HS-27A (cell line): Measurements from ENCODE around the gene HOXA4.

ENCODE experiments used
- DNase-seq: peaks from one replicate; pipeline ENCODE4 v3.0.0-alpha.2; 2012; ENCODE audit warnings: low read depth, missing footprints

The HOXA4 gene

GRCh38 chr7:27158436-27159265 is 28.1 kb upstream of the HOXA4 start:
- no peak for DNase-seq

DNA sequence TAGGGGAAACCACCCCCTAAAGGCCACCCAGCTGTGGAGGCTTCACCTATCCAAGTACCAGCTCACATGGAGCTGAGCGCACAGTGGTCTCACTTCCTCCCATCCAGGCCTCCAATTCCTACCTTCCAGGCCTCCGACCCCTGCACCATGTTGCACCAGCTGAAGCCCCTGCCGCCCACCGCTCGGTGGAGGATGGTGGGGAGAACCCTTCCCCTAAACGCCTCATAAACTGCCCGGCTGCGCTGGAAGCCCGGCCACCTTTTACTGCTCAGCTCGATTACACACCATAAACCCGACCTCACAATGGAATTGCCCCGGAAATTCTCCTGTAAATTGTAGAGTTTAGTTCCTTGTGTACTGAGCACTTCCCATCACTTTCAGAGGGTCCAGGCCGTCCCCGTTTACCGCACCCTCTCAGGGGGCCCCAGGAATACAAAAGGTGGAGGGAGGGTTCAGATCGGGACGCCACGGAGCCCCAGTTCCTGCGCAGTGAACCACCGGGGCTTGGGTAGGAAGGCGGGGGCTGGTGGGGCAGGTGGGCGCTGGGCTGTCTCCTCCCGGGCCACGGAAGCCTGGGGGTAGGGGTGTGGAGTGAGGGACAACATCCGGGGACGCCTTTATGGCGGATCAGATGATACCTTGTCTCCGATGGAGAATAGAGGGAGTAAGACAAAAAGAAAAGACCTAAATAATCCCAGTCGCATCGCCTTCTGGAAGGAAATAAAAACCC is 27.3 kb upstream of the HOXA4 start:
- DNase-seq: no peak

DNA sequence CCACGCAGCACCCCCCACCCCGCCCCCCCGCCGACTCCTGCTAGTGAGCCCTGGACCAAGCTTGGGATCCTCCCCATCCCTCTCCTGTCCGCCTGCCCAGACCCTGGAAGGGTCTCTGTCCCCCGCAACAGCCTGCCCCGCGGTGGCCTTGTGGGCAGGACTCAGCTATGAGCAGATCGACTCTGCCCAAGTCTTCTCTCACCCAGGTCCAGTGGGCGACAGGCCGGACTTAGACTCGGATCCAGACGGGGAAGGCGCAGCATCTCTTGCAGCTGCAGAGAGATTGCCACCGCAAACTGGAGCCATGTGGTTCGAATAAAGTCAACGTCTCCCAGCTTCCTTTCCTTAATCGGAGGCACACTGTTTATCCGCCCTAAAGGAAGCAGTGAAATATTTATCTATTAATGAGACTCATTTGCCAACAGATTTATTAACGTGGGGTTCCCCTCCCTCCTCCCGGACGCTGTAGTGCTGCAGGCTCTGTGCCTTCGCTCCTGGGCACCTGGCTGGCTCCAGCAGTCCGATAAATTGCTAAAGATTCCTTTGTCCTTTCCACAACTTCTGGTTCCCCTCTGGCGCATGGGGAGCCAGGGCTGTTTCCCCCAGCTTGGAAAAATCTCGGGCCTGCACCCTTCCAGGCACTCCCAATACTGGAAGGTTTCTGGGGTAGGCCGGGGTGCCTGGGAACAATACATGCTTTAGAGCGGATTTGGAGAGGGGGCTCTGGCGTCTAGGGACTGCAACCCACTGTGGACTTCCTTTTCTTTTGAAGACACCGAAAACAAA is 26.6 kb upstream of the HOXA4 start:
- DNase-seq: no peak

GRCh38 chr7:27156508-27156898 is 25.9 kb upstream of the HOXA4 start, which contains the start of gene HOXA7:
HOXA7 (minus strand) TSS chr7:27156675; CDS start chr7:27156545, 130 bp downstream.
- no peak for DNase-seq

- DNase-seq: no peak
These were observed 25.4 kb upstream of the HOXA4 start for GRCh38 chr7:27155816-27156507.

GRCh38 chr7:27154901-27155815 is 24.6 kb upstream of the HOXA4 start:
- DNase-seq: no peak

- DNase-seq: no peak
These were observed 23.8 kb upstream of the HOXA4 start for GRCh38 chr7:27154369-27154768.

- DNase-seq: no peak
These were observed 23.0 kb upstream of the HOXA4 start for GRCh38 chr7:27153526-27153925.

GRCh38 chr7:27152816-27153442 is 22.4 kb upstream of the HOXA4 start:
- no peak for DNase-seq

DNA sequence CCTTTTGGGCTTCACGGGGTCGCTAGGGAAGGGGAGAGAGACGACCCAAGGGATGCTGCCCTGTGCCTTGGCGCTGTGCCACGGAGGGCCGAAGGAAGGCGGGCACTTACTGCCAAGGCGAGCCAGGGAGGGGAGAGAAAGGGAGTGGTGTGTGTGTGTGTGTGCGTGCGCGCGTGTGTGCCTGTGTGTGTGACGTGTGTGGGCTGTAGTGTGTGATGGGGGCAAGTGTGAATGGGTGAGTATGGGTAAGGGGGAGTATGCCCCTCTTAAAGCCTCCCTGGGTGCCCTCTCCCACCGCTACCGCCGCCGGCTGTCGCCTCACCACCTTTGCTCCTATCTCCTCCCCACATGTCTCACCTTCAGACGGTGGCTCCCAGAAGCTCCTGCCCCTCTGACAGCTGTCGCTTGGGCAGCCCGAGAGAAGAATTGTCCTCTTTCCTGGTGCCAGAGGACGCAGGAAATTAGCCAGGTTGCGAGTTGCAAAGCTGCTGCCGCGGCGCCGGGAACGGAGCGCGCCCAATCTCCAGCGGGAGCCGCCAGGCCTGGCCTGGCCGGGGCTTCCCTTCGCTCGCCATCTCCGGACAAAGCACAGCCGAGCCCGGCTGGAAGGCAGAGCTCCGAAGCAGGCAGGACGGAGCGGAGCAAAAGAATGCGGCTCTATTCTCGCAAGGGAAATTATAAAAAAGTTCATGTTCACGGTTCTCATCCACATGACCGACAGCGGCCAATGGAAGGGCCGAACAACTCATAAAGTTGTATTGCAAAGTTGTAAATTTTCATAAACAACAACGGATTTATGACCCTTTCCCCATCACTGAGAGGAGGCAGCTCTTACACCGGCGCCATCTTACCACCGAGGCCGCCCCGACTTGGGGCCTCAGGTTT is 21.6 kb upstream of the HOXA4 start, which contains the start of gene HOXA3:
Gene HOXA3 (minus strand): TSS at position 653 of the 885 bp plus-strand sequence. CDS start 41,943 bp downstream, outside the sequence.
- DNase-seq: no peak

DNA sequence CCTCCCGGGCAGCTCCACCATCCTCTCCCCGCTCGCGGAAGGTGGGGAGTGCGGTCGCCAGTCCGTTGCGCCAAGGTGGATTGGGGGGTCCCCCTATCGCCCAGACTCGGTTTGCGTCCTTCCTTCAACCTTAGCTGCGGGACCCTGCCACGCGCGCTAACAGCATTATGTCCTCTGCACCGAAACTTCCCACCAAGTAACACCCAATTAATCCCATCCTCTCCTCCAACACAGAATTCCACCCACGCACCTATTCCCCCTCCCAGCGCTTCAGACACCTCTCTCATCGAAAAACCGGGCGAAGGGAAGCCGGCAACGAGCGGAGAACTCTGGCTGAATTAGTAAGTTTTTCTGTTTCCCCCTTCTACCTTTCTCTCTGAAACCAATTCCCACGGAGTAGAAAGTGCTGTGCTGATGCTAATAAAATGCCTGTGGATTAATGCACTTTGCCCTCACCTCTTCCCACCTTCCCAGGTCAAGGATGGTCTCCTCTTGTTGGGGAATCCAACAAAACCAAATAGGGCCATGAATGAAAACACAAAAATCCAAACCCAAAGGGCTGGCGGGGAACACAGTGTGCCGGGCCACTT is 20.9 kb upstream of the HOXA4 start:
- DNase-seq: no peak

- DNase-seq: no peak
These were observed 20.2 kb upstream of the HOXA4 start for GRCh38 chr7:27150568-27151340.

GRCh38 chr7:27149842-27150567 is 19.4 kb upstream of the HOXA4 start:
- DNase-seq: no peak

DNA sequence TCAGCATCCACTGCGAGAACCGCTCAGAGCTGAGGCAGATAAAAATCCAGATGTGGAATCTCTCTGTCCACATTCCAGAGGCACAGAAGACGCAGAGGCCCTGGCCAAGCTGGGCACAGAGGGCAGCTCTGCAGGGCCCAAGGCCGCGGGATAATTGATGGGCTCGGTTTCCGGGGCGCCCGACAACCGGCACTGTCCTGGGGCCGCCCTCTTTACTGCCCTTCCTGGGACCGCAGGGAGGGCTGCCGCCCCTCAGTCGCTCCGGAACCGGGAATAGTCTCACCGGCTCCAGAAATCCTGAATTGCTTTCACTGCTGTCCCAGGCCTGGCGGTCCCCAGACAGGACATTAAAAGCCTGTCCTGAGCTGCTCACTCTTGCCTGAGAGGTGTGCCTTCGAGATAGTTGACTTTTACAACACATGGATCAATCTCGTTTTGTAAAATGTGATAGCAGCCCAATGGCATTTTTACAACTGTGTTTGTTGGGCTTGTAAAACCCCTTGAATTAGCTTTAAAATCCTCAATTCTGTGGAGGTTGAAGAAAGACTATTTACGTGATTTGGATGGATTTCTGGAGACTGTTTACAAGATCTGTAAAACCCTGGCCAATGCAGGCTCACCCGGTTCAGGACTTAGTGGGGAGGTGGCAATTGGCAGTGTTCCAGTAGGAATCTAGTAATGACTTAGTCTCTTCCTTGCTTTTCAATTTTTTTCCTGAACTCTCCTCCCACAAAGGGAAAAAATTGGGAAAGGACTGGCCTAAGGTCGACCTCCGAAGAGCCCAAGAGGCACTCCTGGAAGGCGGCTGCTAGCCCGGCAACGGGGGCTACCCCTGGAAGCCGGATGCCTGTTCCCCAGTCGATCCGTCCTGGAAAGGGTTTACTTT is 18.4 kb upstream of the HOXA4 start:
- no peak for DNase-seq

DNA sequence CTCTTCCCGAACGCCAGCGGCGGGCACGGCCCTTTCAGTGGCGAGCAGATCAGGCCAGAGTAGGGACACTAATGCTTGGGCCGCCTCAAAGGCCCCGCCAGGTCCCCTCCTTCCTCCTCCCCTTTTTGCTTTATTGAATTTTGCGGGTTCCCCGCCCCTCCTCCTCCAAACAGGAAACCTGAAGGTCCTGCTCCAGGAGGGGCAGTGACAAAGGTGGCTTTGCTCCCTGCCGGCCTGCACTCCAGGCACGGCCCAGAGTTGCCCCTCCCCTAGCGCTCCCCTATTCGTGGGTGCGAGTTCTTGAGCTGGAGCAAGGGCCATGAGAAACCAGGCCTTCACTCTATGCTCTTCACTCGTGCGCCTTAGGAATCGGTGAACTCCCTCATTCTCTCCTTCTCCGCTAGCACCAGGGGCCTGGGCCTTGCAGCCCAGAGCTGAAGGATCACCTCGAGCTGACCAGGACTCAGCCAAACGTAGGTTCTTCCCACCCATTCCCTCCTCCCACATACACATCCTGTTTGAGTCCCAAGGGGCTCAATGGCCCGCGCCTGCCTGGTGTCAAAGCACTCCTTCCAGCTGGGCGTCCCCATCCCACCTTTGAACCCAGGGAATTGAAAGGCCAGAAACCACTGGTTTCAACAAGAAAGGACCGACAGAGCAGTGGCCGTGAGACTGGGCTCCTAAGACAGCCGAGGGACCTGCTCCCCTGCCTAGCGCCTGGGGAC is 17.6 kb upstream of the HOXA4 start:
- no peak for DNase-seq
